ENCODE data around the gene KCNK6. TPM values are rescaled to one million over a fixed set of nuclear protein-coding genes. Genes with fewer than 3 reads are reported as not detected.

The KCNK6 gene
- total RNA-seq, 2 experiments from 2014 or later = 13.5 to 13.7 TPM

- Mint-ChIP-seq H3K36me3 (ENCODE audit: low read depth) (peaks cover under 1% of the 10 kb centered on the region), H3K4me1 (ENCODE audit: low read depth) (no peaks in the 10 kb centered on the region), H3K27ac (no peak overlapping the region), H3K27me3 (ENCODE audit: low read depth) (peaks cover 6% of the 10 kb centered on the region), H3K4me3 (no peak overlapping the region), H3K9me3 (ENCODE audit: insufficient read depth) (no peaks in the 10 kb centered on the region)
- DNase-seq (no peak), ATAC-seq (no peak)
- ChIA-PET POLR2A (no interaction called here), CTCF (interaction anchor here (1.9 kb wide), 1 partner anchor 125 kb away, joined by 5 read pairs; no protein-coding TSS in a partner anchor)
Measured at GRCh38 chr19:38369584-38369983, 49.9 kb downstream of the KCNK6 start.

- H3K9me3 Mint-ChIP-seq (ENCODE audit: insufficient read depth) = no peaks in the 10 kb centered on the region
- POLR2A ChIA-PET = interaction anchor here (0.6 kb wide), 1 partner anchor 84 kb away, joined by 3 read pairs; no protein-coding TSS in a partner anchor
- H3K4me3 Mint-ChIP-seq = no peak overlapping the region
- ATAC-seq (no peak), DNase-seq (no peak)
- peaks cover 7% of the 10 kb centered on the region for H3K36me3 Mint-ChIP-seq (ENCODE audit: low read depth)
- H3K4me1 Mint-ChIP-seq (ENCODE audit: low read depth) = peaks cover 5% of the 10 kb centered on the region
- CTCF ChIA-PET = interaction anchor here (0.7 to 1.9 kb wide), 2 partner anchors 126 to 560 kb away, joined by 3 to 5 read pairs; partner anchors contain the start of genes MRPS12 and SARS2
- H3K27me3 Mint-ChIP-seq (ENCODE audit: low read depth) = peaks cover 6% of the 10 kb centered on the region
- no peak overlapping the region for H3K27ac Mint-ChIP-seq
Measured at GRCh38 chr19:38370299-38370698, 50.7 kb downstream of the KCNK6 start.

GRCh38 chr19:38371081-38371480 lies 51.4 kb downstream of the KCNK6 start:
- H3K27me3 Mint-ChIP-seq (ENCODE audit: low read depth) = peaks cover 6% of the 10 kb centered on the region
- H3K9me3 Mint-ChIP-seq (ENCODE audit: insufficient read depth) = no peaks in the 10 kb centered on the region
- POLR2A ChIA-PET = no interaction called here
- ATAC-seq = no peak
- DNase-seq = no peak
- no peak overlapping the region for H3K4me3 Mint-ChIP-seq
- CTCF ChIA-PET = interaction anchor here (0.7 kb wide), 1 partner anchor 559 kb away, joined by 3 read pairs; the partner anchor contains the start of genes MRPS12 and SARS2
- H3K27ac Mint-ChIP-seq = no peak overlapping the region
- peaks cover 8% of the 10 kb centered on the region for H3K36me3 Mint-ChIP-seq (ENCODE audit: low read depth)
- H3K4me1 Mint-ChIP-seq (ENCODE audit: low read depth) = peaks cover 13% of the 10 kb centered on the region

- no peaks in the 10 kb centered on the region for H3K9me3 Mint-ChIP-seq (ENCODE audit: insufficient read depth)
- CTCF ChIA-PET = interaction anchor here (0.7 to 1.7 kb wide), 20 partner anchors 11 to 556 kb away, joined by 3 to 32 read pairs (median 6); partner anchors contain the start of genes CATSPERG, EIF3K, FAM98C and GGN
- peaks cover 22% of the 10 kb centered on the region for H3K4me1 Mint-ChIP-seq (ENCODE audit: low read depth)
- POLR2A ChIA-PET = interaction anchor here (0.7 to 2.3 kb wide), 12 partner anchors 12 to 556 kb away, joined by 3 to 19 read pairs (median 6); partner anchors contain the start of genes CATSPERG, FAM98C, GGN and MRPS12
- peak overlapping the region; percentile 100 for H3K4me3 Mint-ChIP-seq
- no peak for ATAC-seq
- no peak for DNase-seq
- H3K27ac Mint-ChIP-seq = peak overlapping the region; percentile 99
- H3K36me3 Mint-ChIP-seq (ENCODE audit: low read depth) = peaks cover 16% of the 10 kb centered on the region
- peaks cover 6% of the 10 kb centered on the region for H3K27me3 Mint-ChIP-seq (ENCODE audit: low read depth)
Measured at GRCh38 chr19:38373907-38374331, 54.3 kb downstream of the KCNK6 start.

GRCh38 chr19:38374332-38375097 lies 54.9 kb downstream of the KCNK6 start, which contains the start of gene PSMD8:
Gene PSMD8 (plus strand): TSS chr19:38374571. CDS start chr19:38374602, 31 bp downstream.
- peak within 1 kb of the TSS; percentile 99 for H3K27ac Mint-ChIP-seq
- DNase-seq = peak; percentile 99
- ChIA-PET CTCF (interaction anchor here (0.7 to 1.7 kb wide), 20 partner anchors 10 to 556 kb away, joined by 3 to 32 read pairs (median 6); partner anchors contain the start of genes CATSPERG, EIF3K, FAM98C and GGN), POLR2A (interaction anchor here (0.6 to 2.3 kb wide), 14 partner anchors 10 to 556 kb away, joined by 3 to 19 read pairs (median 6); partner anchors contain the start of genes CATSPERG, ECH1, FAM98C and GGN)
- ATAC-seq = peak; percentile 98
- peaks cover 22% of the 10 kb centered on the region for H3K4me1 Mint-ChIP-seq (ENCODE audit: low read depth)
- peaks cover 5% of the 10 kb centered on the region for H3K27me3 Mint-ChIP-seq (ENCODE audit: low read depth)
- H3K4me3 Mint-ChIP-seq = peak within 1 kb of the TSS; percentile 100
- H3K9me3 Mint-ChIP-seq (ENCODE audit: insufficient read depth) = no peaks in the 10 kb centered on the region
- peaks cover 19% of the 10 kb centered on the region for H3K36me3 Mint-ChIP-seq (ENCODE audit: low read depth)

- Mint-ChIP-seq H3K9me3 (ENCODE audit: insufficient read depth) (no peaks in the 10 kb centered on the region), H3K4me1 (ENCODE audit: low read depth) (peaks cover 22% of the 10 kb centered on the region), H3K27me3 (ENCODE audit: low read depth) (peaks cover 3% of the 10 kb centered on the region), H3K4me3 (peak overlapping the region; percentile 100), H3K27ac (peak overlapping the region; percentile 99), H3K36me3 (ENCODE audit: low read depth) (peaks cover 21% of the 10 kb centered on the region)
- ChIA-PET CTCF (interaction anchor here (1.3 to 1.7 kb wide), 5 partner anchors 9 to 259 kb away, joined by 4 to 32 read pairs (median 6); partner anchors contain the start of genes CATSPERG and FAM98C), POLR2A (interaction anchor here (1.2 to 2.3 kb wide), 10 partner anchors 9 to 555 kb away, joined by 3 to 19 read pairs (median 6); partner anchors contain the start of genes CATSPERG, FAM98C, GGN and MRPS12)
- DNase-seq = no peak
- ATAC-seq = no peak
Measured at GRCh38 chr19:38375098-38375493, 55.5 kb downstream of the KCNK6 start.

- H3K27ac Mint-ChIP-seq = peak overlapping the region; percentile 99
- DNase-seq = no peak
- ChIA-PET CTCF (interaction anchor here (0.9 to 1.4 kb wide), 6 partner anchors 9 to 141 kb away, joined by 3 to 6 read pairs (median 4); partner anchors contain the start of genes CATSPERG and FAM98C), POLR2A (interaction anchor here (0.6 to 2.3 kb wide), 4 partner anchors 9 to 40 kb away, joined by 3 to 15 read pairs (median 9); partner anchors contain the start of genes CATSPERG, GGN and SPRED3)
- peaks cover 21% of the 10 kb centered on the region for H3K36me3 Mint-ChIP-seq (ENCODE audit: low read depth)
- H3K4me3 Mint-ChIP-seq = peak overlapping the region; percentile 100
- peaks cover 22% of the 10 kb centered on the region for H3K4me1 Mint-ChIP-seq (ENCODE audit: low read depth)
- H3K9me3 Mint-ChIP-seq (ENCODE audit: insufficient read depth) = no peaks in the 10 kb centered on the region
- no peak for ATAC-seq
- no peaks in the 10 kb centered on the region for H3K27me3 Mint-ChIP-seq (ENCODE audit: low read depth)
Measured at GRCh38 chr19:38375748-38376147, 56.1 kb downstream of the KCNK6 start.

- H3K27ac Mint-ChIP-seq = no peak overlapping the region
- DNase-seq (no peak), ATAC-seq (no peak)
- peaks cover 27% of the 10 kb centered on the region for H3K36me3 Mint-ChIP-seq (ENCODE audit: low read depth)
- peaks cover 22% of the 10 kb centered on the region for H3K4me1 Mint-ChIP-seq (ENCODE audit: low read depth)
- H3K9me3 Mint-ChIP-seq (ENCODE audit: insufficient read depth) = no peaks in the 10 kb centered on the region
- ChIA-PET POLR2A (no interaction called here), CTCF (interaction anchor here (0.9 to 1.4 kb wide), 5 partner anchors 17 to 142 kb away, joined by 3 to 6 read pairs (median 4); partner anchors contain the start of genes CATSPERG and FAM98C)
- H3K27me3 Mint-ChIP-seq (ENCODE audit: low read depth) = no peaks in the 10 kb centered on the region
- H3K4me3 Mint-ChIP-seq = peak overlapping the region; percentile 100
Measured at GRCh38 chr19:38376576-38376975, 56.9 kb downstream of the KCNK6 start.

GRCh38 chr19:38377052-38377451 lies 57.4 kb downstream of the KCNK6 start:
- no peak for ATAC-seq
- Mint-ChIP-seq H3K4me3 (no peak overlapping the region), H3K4me1 (ENCODE audit: low read depth) (peaks cover 22% of the 10 kb centered on the region), H3K27ac (no peak overlapping the region), H3K27me3 (ENCODE audit: low read depth) (no peaks in the 10 kb centered on the region), H3K9me3 (ENCODE audit: insufficient read depth) (no peaks in the 10 kb centered on the region), H3K36me3 (ENCODE audit: low read depth) (peaks cover 32% of the 10 kb centered on the region)
- DNase-seq = no peak
- CTCF ChIA-PET = no interaction called here
- POLR2A ChIA-PET = interaction anchor here (1.6 kb wide), 1 partner anchor 18 kb away, joined by 6 read pairs; no protein-coding TSS in a partner anchor

GRCh38 chr19:38378866-38379265 lies 59.2 kb downstream of the KCNK6 start:
- ATAC-seq (no peak), DNase-seq (no peak)
- Mint-ChIP-seq H3K4me1 (ENCODE audit: low read depth) (peaks cover 22% of the 10 kb centered on the region), H3K27me3 (ENCODE audit: low read depth) (no peaks in the 10 kb centered on the region), H3K36me3 (ENCODE audit: low read depth) (peaks cover 44% of the 10 kb centered on the region), H3K9me3 (ENCODE audit: insufficient read depth) (no peaks in the 10 kb centered on the region), H3K4me3 (no peak overlapping the region), H3K27ac (no peak overlapping the region)
- ChIA-PET CTCF (no interaction called here), POLR2A (interaction anchor here (1.6 kb wide), 1 partner anchor 16 kb away, joined by 6 read pairs; no protein-coding TSS in a partner anchor)

GRCh38 chr19:38381138-38381537 lies 61.5 kb downstream of the KCNK6 start:
- H3K4me1 Mint-ChIP-seq (ENCODE audit: low read depth) = peaks cover 12% of the 10 kb centered on the region
- no peaks in the 10 kb centered on the region for H3K9me3 Mint-ChIP-seq (ENCODE audit: insufficient read depth)
- ChIA-PET CTCF (no interaction called here), POLR2A (no interaction called here)
- no peak for ATAC-seq
- H3K27me3 Mint-ChIP-seq (ENCODE audit: low read depth) = no peaks in the 10 kb centered on the region
- DNase-seq = no peak
- peaks cover 46% of the 10 kb centered on the region for H3K36me3 Mint-ChIP-seq (ENCODE audit: low read depth)
- H3K27ac Mint-ChIP-seq = no peak overlapping the region
- no peak overlapping the region for H3K4me3 Mint-ChIP-seq
